Gastroesophageal sphincter (tissue), 3 donors: ENCODE results near the gene EFHC1.

Experiments
- POLR2AphosphoS5 ChIP-seq: sonication (generic); formaldehyde crosslinking; IDR thresholded peaks from one replicate; pipeline ENCODE4 v1.6.1; 2017; ENCODE audit warnings: antibody characterized with exemption
- TF ChIP-seq, protein P1 (sequence below), 4 experiments: fragments of 200-600 bp in 2 of 4; fragments of 450-650 bp in 2 of 4; sonication (generic) in 1 of 4; IDR thresholded peaks; one replicate each; pipeline ENCODE4 v1.5.1; 2017 to 2019; ENCODE audit warnings: antibody characterized with exemption in 4 of 4, mild to moderate bottlenecking in 2 of 4, moderate library complexity in 2 of 4

DNA sequence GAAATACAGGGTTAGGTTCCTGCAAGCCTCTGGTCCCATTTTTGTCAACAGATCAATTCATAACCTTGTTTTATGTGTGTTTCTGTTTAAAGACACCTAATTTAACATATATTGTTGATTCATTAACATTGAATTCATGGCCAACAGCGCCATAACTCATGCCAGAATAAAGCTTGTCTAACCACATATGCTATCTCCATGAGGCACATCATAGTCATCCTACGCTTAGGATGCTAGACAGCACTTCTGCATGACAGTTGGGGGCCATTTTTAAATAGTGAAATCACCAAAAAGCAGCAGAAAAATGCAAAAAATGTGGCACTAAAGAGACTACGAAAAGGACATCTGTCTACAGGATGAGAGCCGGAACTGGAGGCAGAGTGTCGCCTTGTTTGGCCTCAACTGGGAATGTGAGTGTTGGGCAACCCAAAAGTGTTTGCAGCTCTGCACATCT lies 118.8 kb downstream of the EFHC1 start:
- TF ChIP-seq POLR2AphosphoS5, result no peak
- TF ChIP-seq, protein P1, sequence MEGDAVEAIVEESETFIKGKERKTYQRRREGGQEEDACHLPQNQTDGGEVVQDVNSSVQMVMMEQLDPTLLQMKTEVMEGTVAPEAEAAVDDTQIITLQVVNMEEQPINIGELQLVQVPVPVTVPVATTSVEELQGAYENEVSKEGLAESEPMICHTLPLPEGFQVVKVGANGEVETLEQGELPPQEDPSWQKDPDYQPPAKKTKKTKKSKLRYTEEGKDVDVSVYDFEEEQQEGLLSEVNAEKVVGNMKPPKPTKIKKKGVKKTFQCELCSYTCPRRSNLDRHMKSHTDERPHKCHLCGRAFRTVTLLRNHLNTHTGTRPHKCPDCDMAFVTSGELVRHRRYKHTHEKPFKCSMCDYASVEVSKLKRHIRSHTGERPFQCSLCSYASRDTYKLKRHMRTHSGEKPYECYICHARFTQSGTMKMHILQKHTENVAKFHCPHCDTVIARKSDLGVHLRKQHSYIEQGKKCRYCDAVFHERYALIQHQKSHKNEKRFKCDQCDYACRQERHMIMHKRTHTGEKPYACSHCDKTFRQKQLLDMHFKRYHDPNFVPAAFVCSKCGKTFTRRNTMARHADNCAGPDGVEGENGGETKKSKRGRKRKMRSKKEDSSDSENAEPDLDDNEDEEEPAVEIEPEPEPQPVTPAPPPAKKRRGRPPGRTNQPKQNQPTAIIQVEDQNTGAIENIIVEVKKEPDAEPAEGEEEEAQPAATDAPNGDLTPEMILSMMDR (IDR thresholded peaks at IDR 0.05), result no peak
